Hematopoietic multipotent progenitor cell treated with erythropoietin and hydrocortisone succinate and interleukin-3 and kit ligand, for 6 days (in vitro differentiated cells): ENCODE results near the gene HEPHL1.
"Not testable (repeated sequence)": the region's sequence is repeated elsewhere in the genome, so short reads cannot be mapped to it uniquely, and the experiment has no call there.

Source experiments
- DNase-seq: peaks from one replicate; pipeline ENCODE4 v3.0.0-alpha.2; 2015

Gene HEPHL1

DNA sequence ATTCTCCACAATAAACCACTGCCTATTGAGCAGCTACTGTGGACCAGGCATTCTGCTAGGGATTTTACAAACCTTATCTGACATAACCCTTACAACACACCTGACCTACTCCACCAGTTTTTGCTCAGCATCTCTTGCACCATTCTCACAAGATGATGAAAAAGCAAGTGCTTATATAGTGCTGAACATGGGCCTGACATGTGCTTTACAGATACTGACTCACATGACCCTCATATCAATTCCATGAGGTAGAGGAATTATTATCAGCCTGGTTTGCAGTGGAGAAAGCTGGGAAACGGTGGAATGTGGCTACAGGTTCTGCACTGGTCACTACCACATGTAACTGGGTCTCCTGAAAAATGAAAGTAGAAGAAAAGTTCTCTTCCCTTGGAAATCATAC, 69.9 kb downstream of the HEPHL1 start:
- no peak for DNase-seq

- DNase-seq = no peak
These were observed 79.1 kb downstream of the HEPHL1 start for GRCh38 chr11:94100253-94100652.

DNA sequence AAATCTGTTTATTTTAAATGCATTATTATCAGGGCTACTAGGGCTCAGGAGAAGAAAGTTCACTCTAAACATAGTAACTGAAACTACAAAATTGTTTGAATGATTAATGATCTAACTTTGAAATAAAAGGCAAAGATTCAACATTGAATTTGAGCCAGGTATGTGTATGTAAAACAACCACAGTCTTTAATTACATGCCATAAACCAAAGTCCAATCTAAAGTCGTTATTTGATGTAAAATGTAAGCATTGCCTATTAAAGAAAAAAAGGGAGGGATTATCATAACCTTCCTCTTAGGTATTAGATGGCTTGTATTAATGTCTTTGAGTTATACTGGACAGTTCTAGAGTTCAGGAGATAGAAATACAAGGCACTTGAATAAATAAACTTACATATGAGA, 82.3 kb downstream of the HEPHL1 start:
- DNase-seq = no peak

DNA sequence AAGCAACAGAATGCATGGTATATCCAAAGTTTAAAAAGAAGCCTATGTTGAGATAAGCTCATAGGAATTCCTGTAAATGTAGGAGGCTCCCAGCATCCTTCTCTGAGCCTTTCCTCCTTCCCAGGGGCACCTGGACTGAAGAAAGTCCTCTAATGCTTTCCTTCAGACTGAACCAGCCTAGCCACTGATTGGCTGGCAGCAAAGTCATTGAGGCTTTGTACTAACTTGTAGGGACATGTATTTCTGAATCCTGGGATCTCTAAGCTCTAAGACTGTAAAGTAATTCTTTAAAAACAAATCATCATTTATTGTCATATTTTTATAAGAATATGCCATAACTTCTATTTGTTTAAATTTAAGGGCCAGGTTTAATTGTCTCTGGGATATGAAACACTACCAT, 83.6 kb downstream of the HEPHL1 start:
- no peak for DNase-seq

DNA sequence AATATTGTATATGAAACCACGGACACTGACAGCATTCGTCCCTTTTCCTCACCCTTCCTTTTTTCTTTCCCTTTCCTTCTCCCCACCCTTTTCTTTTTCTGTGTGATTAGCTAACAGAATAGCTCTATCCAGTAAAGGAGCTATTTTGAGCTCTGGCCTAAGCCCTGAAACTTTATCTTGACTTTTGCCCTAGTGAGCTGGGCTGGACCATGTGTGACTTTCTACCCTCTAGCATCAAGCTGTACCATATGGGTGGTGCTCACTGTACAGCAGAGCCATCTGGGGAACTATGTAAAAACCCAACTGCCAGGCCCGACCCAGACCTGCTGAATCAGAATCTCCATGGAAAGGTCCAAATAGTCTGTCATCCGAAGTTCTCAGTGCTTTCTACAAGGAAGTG, 85.6 kb downstream of the HEPHL1 start:
- DNase-seq = no peak

DNA sequence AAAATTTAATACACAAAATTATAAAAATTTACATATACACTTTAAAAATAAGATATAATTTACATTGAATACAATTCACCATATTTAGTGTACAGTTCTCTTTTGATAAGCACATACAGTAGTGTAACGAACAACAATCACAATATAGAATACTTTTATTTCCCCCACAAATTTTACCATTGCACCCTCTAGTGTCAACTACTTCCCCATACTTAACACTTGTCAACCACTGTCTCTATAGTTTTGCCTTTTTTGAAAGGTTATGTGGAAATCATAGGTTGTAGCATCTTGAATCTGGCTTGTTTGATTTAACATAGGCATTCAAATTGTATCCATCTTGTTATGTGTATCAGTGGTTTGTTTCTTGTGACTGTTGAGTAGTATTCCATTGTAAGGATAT, 86.2 kb downstream of the HEPHL1 start:
- DNase-seq = peak; percentile 53

- DNase-seq = no peak
These were observed 90.1 kb downstream of the HEPHL1 start for GRCh38 chr11:94111241-94111640.

- no peak for DNase-seq
These were observed 90.5 kb downstream of the HEPHL1 start for GRCh38 chr11:94111660-94112059.

GRCh38 chr11:94112206-94112953, 91.2 kb downstream of the HEPHL1 start:
- DNase-seq = no peak

- no peak for DNase-seq
These were observed 96.0 kb downstream of the HEPHL1 start for GRCh38 chr11:94117197-94117574.

DNA sequence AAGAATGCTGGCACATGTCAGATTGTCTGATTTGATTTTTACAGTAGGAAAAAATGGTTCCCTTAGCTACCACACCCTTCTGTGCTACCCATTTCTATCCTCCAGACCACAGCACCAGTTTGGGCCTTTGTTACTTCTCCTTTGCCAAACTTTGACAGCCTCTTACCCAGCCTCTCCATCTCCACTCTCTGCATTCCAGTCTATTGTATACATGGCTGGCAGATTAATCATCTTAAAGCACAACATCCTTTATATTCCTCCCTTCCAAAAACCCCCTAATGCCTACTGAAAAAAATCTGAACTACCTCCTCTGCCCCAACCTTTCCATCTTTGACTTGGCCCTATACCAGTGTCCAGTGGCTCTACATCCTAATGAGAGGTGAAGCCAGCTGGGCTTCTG, 96.7 kb downstream of the HEPHL1 start:
- no peak for DNase-seq

DNA sequence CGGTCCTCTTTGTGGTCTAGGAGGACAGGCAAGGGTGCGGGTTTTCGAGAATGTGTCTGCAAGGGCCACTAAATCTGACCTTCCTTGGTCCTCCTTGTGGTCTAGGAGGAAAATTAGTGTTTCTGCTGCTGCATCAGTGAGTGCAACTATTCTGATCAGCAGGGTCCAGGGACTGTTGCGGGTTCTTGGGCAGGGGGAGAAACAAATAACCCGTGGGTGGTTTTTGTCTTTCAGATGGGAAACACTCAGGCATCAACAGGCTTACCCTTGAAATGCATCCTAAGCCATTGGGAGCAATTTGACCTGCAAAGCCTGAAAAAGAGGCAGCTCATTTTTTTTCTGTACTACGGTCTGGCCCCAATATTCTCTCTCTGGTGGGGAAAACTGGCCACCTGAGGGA, 98.5 kb downstream of the HEPHL1 start:
- DNase-seq = not testable (repeated sequence)

GRCh38 chr11:94120516-94120915, 99.4 kb downstream of the HEPHL1 start:
- not testable (repeated sequence) for DNase-seq

DNA sequence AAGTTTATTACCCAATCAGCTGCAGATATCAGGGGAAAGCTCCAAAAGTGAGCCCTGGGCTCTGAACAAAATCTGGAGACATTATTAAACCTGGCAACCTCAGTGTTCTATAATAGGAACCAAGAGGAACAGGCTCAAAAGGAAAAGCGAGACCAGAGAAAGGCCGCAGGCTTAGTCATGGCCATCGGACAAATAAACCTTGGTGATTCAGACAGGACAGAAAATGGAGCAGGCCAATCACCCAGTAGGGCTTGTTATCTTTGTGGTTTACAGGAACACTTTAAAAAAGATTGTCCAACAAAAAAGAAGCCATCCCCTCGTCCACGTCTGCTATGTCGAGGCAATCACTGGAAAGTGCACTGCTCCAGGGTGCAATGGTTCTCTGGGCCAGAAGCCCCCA, 99.8 kb downstream of the HEPHL1 start:
- DNase-seq = no peak

- DNase-seq = no peak
These were observed 104.4 kb downstream of the HEPHL1 start for GRCh38 chr11:94125407-94126115.

DNA sequence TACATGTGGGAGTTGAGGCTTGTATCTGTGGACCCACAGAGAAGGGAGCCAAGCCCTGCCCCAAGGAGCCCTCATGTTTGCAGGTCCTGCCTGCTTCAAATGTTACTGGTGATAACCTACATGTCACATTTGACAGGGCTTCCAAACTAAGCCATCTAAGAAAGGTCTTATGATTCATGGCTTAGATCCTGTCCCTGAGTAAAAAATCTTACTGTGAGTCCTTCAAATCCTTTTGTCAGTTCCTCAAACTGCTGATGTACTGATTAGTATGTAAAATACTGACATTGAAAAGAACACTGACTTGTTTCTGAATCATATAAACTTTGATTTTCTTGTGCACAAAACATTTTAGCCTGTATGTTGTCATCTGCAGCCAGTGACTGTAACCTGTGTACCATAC, 106.5 kb downstream of the HEPHL1 start:
- peak; percentile 24 for DNase-seq

GRCh38 chr11:94128291-94128745, 107.2 kb downstream of the HEPHL1 start:
- DNase-seq = peak; percentile 56

- DNase-seq = peak; percentile 84
These were observed 107.8 kb downstream of the HEPHL1 start, which contains the start of gene PANX1 for GRCh38 chr11:94128746-94129511. PANX1 (plus strand) TSS chr11:94128841; CDS start chr11:94129313, 472 bp downstream.

DNA sequence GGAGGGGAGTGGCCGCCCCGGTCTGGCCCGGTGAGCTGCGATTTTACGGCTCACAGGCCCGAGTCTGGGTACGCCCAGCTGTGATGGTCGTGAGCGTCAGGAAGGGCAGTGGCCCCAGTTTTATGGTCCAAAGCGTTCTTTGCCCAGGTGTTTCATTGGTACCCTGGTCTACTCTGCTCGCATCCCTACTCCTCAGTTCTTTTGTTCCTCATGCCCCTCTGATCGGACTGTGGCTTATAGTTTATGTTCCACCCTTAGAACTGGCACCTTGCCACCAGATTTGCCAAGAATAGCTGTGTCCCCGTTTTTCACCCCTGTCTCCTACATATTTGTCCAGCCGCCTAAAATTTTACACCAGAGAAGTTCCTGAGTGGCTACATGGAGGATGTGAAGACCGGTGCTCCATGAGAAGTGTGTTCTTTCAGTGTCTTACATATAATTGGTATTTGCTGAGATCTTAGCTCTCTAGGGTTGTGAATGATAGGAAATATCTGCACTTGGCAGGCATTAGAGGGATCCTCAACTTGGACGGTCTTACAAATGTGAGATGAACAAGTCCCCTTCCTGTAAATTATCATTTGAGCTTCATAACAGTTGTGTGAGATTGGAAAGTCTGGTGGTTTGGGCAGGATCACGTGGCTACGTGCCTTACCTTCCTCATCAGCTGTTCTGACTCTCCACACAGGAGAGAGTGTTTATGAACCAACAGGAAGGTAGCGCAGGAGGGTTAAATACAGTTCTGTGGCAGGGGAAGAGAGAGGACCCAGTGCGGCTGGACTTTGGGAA, 108.6 kb downstream of the HEPHL1 start:
- peak; percentile 63 for DNase-seq

DNA sequence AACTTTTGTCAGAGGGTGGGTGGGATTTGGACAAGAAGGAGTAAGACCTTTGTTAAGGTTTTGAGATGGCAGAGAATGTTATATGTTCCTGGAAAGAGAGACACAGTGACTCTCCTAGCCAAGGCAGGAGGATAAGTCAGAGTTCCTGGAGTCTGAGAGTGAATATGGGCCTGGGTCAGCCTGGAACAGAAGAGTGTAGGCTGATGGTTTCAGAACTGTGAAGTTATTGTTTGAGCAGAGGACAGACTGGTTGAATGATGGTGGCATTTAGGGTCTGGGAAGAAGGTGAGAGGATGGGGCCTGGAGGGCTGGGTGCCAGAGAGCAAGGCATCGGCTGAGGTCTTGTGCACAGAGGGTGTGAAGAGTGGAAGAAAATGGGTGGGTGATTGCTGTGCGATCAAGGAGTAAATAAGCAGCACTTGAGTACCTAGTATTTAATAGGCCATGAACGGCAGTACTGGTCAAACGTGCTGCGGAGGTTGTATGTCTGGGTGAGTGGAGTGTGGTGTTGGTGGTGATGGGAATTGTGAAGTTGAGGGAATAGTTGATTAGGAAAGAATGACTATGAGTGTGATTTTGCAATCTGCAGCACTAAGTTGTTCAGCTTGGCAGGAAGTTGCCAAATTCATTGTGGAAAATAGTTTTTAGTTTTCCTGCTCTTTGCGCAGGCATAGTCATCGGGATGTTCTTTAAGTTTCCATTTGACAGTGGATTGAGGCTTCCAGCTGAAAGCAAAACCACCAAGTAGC, 109.3 kb downstream of the HEPHL1 start:
- DNase-seq = no peak

- no peak for DNase-seq
These were observed 110.0 kb downstream of the HEPHL1 start for GRCh38 chr11:94131047-94131717.
